NCI-H524 (cell line): ENCODE measurements around the gene COQ10B.

Source experiments
- DNase-seq, 2 experiments: peaks; one replicate each; lab custom pipeline; 2025; lab: John Stamatoyannopoulos, UW

COQ10B gene

DNA sequence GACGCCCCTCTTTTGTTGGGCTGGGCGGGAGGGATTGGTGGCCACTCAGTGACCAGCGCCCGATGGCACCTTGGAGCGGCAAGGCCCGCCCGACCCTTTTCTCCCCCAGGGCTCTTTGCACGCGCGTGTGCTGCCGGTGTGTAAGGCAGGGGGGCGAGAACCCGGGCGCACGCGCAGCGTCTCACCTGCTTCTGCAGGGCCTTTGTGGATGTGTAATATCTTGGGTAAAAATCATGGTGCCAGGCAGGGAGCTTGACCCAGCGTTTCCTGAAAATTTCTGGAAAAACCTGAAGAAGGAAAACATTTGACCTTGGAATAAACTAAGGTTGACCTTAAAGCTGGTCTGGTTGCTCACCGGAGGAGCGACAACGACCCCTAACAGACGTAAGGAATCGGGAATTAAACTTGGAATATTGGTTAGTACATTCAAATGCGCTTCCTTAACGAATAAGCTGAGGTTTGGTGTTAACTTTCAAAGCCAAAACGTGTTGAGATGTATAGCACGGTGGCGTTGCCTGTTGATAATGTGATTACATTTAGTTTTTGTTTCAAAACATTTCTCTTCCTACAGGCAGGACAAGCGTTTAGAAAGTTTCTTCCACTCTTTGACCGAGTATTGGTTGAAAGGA, 47.3 kb downstream of the COQ10B start:
- no peak for DNase-seq

DNA sequence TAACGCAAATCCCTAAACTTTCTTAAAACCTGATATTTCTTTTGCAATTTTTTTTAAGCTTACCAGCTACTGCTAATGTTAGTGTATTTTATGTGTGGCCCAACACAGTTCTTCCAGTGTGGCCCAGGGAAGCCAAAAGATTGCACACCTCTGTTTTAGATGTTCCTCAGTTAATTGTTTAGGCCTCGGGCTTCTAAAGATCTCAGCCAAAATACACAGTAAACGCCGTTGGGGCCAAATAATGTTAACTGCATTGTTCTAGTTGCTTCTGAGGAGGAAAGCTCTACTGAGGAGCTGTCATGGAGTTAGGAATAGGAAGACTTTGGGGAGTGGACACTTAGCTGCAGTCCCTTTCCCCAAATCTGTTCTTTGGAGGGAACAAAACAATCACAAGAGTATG, 48.8 kb downstream of the COQ10B start:
- no peak for DNase-seq

DNA sequence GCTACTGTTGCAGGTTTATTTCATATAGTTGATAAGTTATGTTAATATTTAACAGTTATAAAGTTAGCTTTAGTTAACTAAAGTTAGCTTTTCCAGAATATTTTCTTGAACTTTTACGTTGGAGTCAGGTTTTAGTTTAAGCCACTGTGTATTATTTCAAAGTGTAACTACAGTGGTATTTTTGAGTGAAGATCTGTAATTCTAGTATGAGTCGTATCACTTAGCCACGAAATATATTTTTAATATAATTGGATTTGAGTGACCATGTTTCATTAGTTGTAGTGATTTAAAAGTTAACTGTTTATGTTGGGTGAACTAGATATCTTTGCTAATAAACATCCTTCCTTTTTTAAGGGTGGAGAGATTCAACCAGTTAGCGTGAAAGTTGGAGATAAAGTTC, 49.3 kb downstream of the COQ10B start:
- DNase-seq: no peak

DNA sequence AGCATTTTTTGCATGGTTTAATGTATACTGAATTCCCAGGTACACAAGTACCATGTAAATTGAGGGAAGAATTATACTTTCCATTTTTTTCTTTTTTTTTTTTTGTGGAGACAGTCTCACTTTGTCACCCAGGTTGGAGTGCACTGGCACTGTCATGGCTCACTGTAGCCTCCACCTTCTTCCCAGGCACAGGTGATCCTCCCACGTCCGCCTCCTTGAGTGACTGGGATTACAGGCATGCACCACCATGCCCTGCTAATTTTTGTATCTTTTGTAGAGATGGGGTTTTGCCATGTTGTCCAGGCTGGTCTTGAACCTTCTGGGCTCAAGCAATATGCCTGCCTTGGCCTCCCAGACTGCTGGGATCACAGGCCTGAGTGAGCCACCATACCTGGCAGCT, 50.6 kb downstream of the COQ10B start:
- DNase-seq: no peak

DNA sequence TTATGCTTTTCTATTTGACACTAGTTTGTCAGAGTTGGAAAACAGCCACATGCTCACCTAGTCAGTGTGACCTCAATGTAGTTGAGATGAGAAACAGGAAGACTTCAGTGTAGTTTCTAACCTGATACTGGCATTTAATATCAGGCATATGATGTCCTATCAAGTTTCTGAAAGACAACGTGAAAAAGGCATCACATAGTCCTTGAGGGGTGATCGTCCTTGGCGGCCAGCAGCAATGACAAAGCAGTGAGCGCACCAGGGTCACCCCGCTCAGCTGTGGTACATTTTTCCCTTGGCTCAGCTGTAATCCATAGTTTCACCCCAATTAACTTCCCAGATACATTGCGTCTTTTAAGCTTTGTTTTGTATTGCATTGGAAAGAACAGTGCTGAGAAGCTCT, 51.2 kb downstream of the COQ10B start:
- DNase-seq: no peak

DNA sequence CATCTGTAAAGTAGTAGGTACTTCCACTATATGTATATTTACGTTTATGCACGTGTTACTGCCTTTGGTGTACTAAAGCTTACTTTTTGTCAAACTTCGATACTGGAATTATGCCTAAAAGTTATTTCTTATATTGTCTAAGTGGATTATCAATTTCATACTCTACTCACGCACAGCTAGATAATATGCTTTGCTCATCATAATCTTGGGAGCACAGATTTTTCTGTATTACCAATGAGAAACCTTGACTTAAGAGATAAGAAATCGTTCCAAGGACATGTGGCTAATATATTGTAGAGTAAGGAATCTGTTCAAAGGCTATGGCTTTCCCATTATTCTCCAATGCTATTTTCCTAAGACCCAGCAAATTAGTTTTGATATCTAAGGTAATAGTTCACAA, 53.3 kb downstream of the COQ10B start:
- no peak for DNase-seq

DNA sequence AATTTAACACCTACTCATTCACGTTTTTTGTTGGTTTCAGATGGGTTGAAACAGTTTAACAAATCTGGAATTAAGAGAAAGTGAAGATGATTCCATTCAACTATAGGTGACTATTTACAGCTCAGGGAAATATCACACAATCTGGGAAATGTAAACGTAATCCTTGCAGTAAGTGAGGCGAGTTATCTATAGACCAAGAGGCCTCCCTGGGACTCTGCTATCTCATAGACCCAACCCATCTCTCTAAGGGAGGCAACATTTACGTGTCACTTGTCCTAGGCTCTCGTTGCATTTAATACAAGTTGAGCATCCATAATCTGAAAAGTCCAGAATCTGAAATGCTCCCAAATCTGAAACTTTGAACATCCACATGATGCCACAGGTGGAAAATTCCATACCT, 60.6 kb downstream of the COQ10B start:
- DNase-seq: no peak

DNA sequence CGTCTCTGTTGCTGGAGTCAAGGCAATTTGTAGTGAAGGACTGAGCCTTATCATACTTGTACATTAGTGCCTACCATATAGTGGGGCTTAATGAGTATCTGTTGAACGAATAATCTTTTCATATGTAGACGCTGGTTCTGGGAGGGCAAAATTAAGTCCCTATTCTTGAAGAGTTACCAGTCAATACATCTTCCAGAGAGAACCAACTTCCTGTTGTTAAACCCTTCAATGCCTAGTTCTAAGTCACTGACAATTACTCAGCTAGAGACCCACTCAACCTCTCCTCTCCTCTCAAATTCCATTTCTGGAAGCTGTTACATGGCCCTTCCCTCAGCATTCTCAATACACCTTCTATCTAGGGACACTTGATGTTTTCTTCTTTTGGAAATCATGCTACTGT, 61.4 kb downstream of the COQ10B start:
- peak; percentile 77 to 85 for DNase-seq

DNA sequence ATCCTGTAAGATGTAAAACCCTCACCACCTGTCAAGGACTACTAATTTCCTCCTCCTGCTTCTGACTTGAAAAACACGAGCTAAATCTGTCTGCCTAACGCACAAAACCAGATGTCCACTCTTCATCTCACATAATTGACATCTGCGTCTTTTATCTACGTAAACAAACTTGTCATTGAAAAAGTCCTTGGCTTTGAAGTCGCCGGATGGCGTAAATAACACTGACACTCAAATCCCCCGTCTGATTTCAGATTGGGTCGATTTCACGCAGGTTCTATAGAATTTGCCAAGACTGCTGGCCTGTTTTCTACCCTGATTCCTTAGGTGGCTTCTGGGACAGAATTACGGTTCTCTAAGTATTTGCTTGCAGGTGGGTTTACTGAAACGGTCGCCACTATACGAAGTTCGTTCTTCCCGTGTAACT, 62.0 kb downstream of the COQ10B start:
- DNase-seq: peak; percentile 83 to 95

DNA sequence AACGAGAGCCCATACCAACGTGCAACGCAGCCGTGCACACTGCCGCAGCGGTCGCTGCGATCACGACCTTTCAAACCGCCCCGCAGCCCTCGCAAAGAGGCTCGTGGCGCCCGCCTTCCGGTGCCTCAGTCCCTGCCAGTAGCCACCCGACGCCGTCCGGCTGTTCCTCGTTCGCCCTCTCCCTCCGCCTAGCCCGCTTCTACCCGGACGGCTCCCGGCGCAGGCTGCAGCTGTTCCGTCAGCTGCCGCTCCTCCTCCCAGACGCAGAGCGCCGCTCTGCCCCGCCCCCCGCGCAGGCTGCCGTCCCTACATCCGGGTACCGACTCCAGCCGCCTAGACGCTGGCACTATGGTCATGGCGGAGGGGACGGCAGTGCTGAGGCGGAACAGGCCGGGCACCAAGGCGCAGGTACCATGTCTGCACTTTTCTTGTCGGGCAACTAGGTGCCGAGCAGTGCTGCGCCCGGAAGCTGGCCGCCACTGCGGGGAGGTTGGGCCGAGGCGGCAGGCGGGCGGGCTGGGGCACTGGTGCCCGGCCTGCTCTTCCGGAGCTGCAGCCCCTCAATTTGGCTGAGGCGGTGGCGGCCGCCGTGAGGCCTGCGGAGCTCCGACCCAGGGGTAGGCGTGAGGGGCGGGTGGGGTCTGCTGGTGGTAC, 62.5 kb downstream of the COQ10B start, which contains the start of gene MOB4:
TSS of gene MOB4 (plus strand) at position 328 of the 654 bp plus-strand sequence. CDS start at position 349, 21 bp downstream.
- DNase-seq: peak; percentile 91

DNA sequence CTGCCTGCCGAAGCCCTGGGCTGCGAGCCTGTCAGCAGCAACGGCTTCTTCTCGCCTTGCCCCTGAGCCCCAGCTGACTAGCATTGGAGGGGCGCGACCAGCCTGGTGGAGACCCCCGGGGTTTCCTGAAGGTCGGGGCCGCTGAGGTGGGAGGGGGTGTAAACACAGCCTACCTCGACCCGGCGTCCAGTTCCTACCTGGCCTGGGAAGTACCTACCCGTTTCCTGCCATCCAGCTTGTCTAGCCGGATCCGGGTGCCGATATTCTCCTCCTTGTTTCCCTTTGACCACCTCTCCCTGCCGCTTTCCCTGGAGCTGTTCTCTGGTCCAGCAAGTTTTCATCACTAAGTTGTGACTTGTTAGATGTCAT, 63.0 kb downstream of the COQ10B start:
- peak in 1 of 2 experiments; percentile 36 for DNase-seq

DNA sequence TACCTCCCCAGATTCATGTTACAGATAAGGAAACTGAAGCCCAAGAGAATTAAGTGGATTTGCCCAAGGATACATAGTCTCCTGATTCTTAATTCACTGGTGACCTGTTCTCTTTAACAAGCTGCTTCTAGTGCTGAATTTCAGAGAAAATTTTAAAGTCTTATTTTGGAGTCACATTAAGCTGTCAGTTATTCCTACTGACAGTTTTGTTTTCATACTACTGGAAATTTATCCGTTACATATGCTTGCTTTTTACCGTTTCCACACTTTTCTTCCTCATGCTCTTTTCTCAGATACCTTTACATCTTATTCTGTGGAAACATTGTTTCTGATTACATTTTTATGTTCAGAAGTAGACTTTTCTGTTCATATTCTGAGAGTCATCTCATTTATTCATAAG, 63.8 kb downstream of the COQ10B start:
- no peak for DNase-seq
